Endothelial cell of umbilical vein (primary cell): ENCODE results near the gene SYT7.

Experiments used
- CTCF ChIP-seq, 2 donors: IDR thresholded peaks; 1 replicate in 1 of 2; 2 replicates in 1 of 2; pipeline ENCODE4 v1.5.1; 2011; ENCODE audit warnings: low read length in 2 of 2, mild to moderate bottlenecking in 2 of 2, moderate library complexity in 2 of 2, control low read depth in 1 of 2, inconsistent platforms in 1 of 2, low read depth in 1 of 2; ENCODE audit not compliant: insufficient read depth in 1 of 2; ENCODE audit errors: extremely low read depth in 1 of 2
- EZH2 ChIP-seq: IDR thresholded peaks from 2 replicates; pipeline ENCODE4 v1.6.1; 2012; ENCODE audit warnings: borderline replicate concordance, low read depth, mild to moderate bottlenecking, moderate library complexity, low read length, inconsistent platforms; ENCODE audit not compliant: severe bottlenecking
- FOS ChIP-seq: IDR thresholded peaks from 2 replicates; pipeline ENCODE4 v1.6.1; 2011; ENCODE audit warnings: mild to moderate bottlenecking, low read length, moderate library complexity, borderline replicate concordance; ENCODE audit not compliant: insufficient read depth
- GATA2 ChIP-seq: IDR thresholded peaks from 2 replicates; pipeline ENCODE4 v1.7.0; 2011; ENCODE audit warnings: low read depth, mild to moderate bottlenecking, moderate library complexity, mixed read lengths, low read length; ENCODE audit not compliant: insufficient read length, insufficient read depth
- MAX ChIP-seq: IDR thresholded peaks from 2 replicates; pipeline ENCODE4 v1.6.1; 2011; ENCODE audit not compliant: insufficient read depth, insufficient read length
- MYC ChIP-seq: IDR thresholded peaks from one replicate; pipeline ENCODE4 v1.6.1; 2011; ENCODE audit warnings: mild to moderate bottlenecking, low read depth, low read length
- POLR2A ChIP-seq: IDR thresholded peaks from 2 replicates; pipeline ENCODE4 v1.6.1; 2012; ENCODE audit warnings: low read depth, mild to moderate bottlenecking, control low read depth, low read length
- POLR2AphosphoS5 ChIP-seq: IDR thresholded peaks from 2 replicates; pipeline ENCODE4 v1.6.1; 2012; ENCODE audit warnings: low read depth, mild to moderate bottlenecking, control low read depth, low read length, moderate library complexity; ENCODE audit not compliant: insufficient read depth

GRCh38 chr11:61468002-61468401, 112.9 kb downstream of the SYT7 start:
- TF ChIP-seq CTCF (IDR thresholded peaks at IDR 0.05; ENCODE audit: extremely low read depth in 1 of 2, insufficient read depth in 1 of 2, low read depth in 1 of 2, low read length in 2 of 2) (no peak), POLR2AphosphoS5 (no peak), POLR2A (no peak), EZH2 (no peak), MYC (no peak), GATA2 (no peak), MAX (no peak), FOS (no peak)
